ENCODE results near the gene OR52M1. TPM values are rescaled to one million over a fixed set of nuclear protein-coding genes. Genes with fewer than 3 reads are reported as not detected.

The OR52M1 gene
- total RNA-seq, 3 donors from 2014 or later (not counting 1 experiment from before 2014, with no cell fraction given), result not detected

- Histone ChIP-seq H3K9me3 (ENCODE audit: control insufficient read depth, insufficient read depth, low read length) (peaks cover 3% of the 10 kb centered on the region), H3K27me3 (ENCODE audit: control insufficient read depth, insufficient read depth, low read length) (no peaks in the 10 kb centered on the region), H3K27ac (ENCODE audit: low read length) (no peak overlapping the region), H3K4me1 (ENCODE audit: control insufficient read depth, insufficient read depth, low read length) (no peaks in the 10 kb centered on the region), H3K4me3 (ENCODE audit: low read length) (no peak overlapping the region), H3K36me3 (ENCODE audit: control insufficient read depth, insufficient read depth, low read length) (no peaks in the 10 kb centered on the region)
- H3K36me3 Mint-ChIP-seq, result no peaks in the 10 kb centered on the region
- TF ChIP-seq CTCF (IDR thresholded peaks at IDR 0.05), result no peak
- peaks cover 11 to 20% of the 10 kb centered on the region in 2 donors for H3K27me3 Mint-ChIP-seq (ENCODE audit: low read depth in 2 of 2)
- ATAC-seq (no peak), DNase-seq (no peak)
- H3K27ac Mint-ChIP-seq, result no peak overlapping the region
- intact Hi-C loops (cut with micrococcal nuclease), result no loop called here
- H3K4me1 Mint-ChIP-seq, result no peaks in the 10 kb centered on the region
- no peak overlapping the region for H3K4me3 Mint-ChIP-seq
- no CpG with 5 or more reads among the region's 1 CpG for WGBS (ENCODE audit: insufficient coverage)
- no peaks in the 10 kb centered on the region for H3K9me3 Mint-ChIP-seq
Observed at GRCh38 chr11:4546878-4547277, 1.9 kb downstream of the OR52M1 start.

GRCh38 chr11:4547416-4547815 is 2.4 kb downstream of the OR52M1 start:
- H3K27me3 Mint-ChIP-seq (ENCODE audit: low read depth in 2 of 2), result peaks cover 11 to 18% of the 10 kb centered on the region in 2 donors
- H3K9me3 Mint-ChIP-seq, result no peaks in the 10 kb centered on the region
- H3K4me3 ChIP-seq (ENCODE audit: low read length), result no peak overlapping the region
- no peak for ATAC-seq
- H3K4me1 ChIP-seq (ENCODE audit: control insufficient read depth, insufficient read depth, low read length), result no peaks in the 10 kb centered on the region
- no peak for TF ChIP-seq CTCF (IDR thresholded peaks at IDR 0.05)
- peaks cover 3% of the 10 kb centered on the region for H3K9me3 ChIP-seq (ENCODE audit: control insufficient read depth, insufficient read depth, low read length)
- no peak overlapping the region for H3K27ac ChIP-seq (ENCODE audit: low read length)
- no peak overlapping the region for H3K4me3 Mint-ChIP-seq
- H3K27me3 ChIP-seq (ENCODE audit: control insufficient read depth, insufficient read depth, low read length), result no peaks in the 10 kb centered on the region
- H3K36me3 Mint-ChIP-seq, result no peaks in the 10 kb centered on the region
- no peaks in the 10 kb centered on the region for H3K36me3 ChIP-seq (ENCODE audit: control insufficient read depth, insufficient read depth, low read length)
- intact Hi-C loops (cut with micrococcal nuclease), result no loop called here
- no peak overlapping the region for H3K27ac Mint-ChIP-seq
- no peak for DNase-seq
- 75% methylated on average over 2 of the region's 4 CpGs for WGBS (ENCODE audit: insufficient coverage)
- H3K4me1 Mint-ChIP-seq, result no peaks in the 10 kb centered on the region

GRCh38 chr11:4551346-4551979 is 6.5 kb downstream of the OR52M1 start:
- H3K4me1 Mint-ChIP-seq, result no peaks in the 10 kb centered on the region
- Histone ChIP-seq H3K9me3 (ENCODE audit: control insufficient read depth, insufficient read depth, low read length) (peaks cover 3% of the 10 kb centered on the region), H3K27me3 (ENCODE audit: control insufficient read depth, insufficient read depth, low read length) (no peaks in the 10 kb centered on the region), H3K4me1 (ENCODE audit: control insufficient read depth, insufficient read depth, low read length) (no peaks in the 10 kb centered on the region), H3K4me3 (ENCODE audit: low read length) (no peak overlapping the region), H3K27ac (ENCODE audit: low read length) (no peak overlapping the region), H3K36me3 (ENCODE audit: control insufficient read depth, insufficient read depth, low read length) (no peaks in the 10 kb centered on the region)
- intact Hi-C loops (cut with micrococcal nuclease), result no loop called here
- no peak overlapping the region for H3K27ac Mint-ChIP-seq
- peak in 1 of 2 donors; percentile 12 for DNase-seq
- TF ChIP-seq CTCF (IDR thresholded peaks at IDR 0.05), result no peak
- H3K27me3 Mint-ChIP-seq (ENCODE audit: low read depth in 2 of 2), result peaks cover 7 to 25% of the 10 kb centered on the region in 2 donors
- H3K9me3 Mint-ChIP-seq, result no peaks in the 10 kb centered on the region
- no peak overlapping the region for H3K4me3 Mint-ChIP-seq
- WGBS (ENCODE audit: insufficient coverage), result 83% methylated on average over 8 of the region's 8 CpGs
- H3K36me3 Mint-ChIP-seq, result no peaks in the 10 kb centered on the region
- no peak for ATAC-seq

Measured in natural killer cell (primary cell).